Measurements from ENCODE around the gene IGSF11.

The IGSF11 gene

GRCh38 chr3:118932822-118933558 lies 101.7 kb downstream of the IGSF11 start:
- H3K4me3 ChIP-seq (ENCODE audit: low read length), result no peak overlapping the region
- no peaks in the 10 kb centered on the region for H3K36me3 ChIP-seq (ENCODE audit: control insufficient read depth, insufficient read depth, low read length)
- no peak overlapping the region for H3K9ac ChIP-seq (ENCODE audit: low read length)
- WGBS (ENCODE audit: extremely low coverage, insufficient coverage, low lambda C conversion rate), result no CpG with 5 or more reads among the region's 5 CpGs
- no peaks in the 10 kb centered on the region for H3K4me1 ChIP-seq (ENCODE audit: control insufficient read depth, low read depth, low read length)
- H2BK5ac ChIP-seq (ENCODE audit: low read length), result no peak overlapping the region
- no peak overlapping the region for H3K56ac ChIP-seq (ENCODE audit: low read length)
- no peak overlapping the region for H2BK120ac ChIP-seq (ENCODE audit: low read depth, low read length)
- H3K79me1 ChIP-seq (ENCODE audit: low read length), result no peaks in the 10 kb centered on the region
- H3K27ac ChIP-seq (ENCODE audit: low read depth, low read length), result no peak overlapping the region
- no peaks in the 10 kb centered on the region for H3K27me3 ChIP-seq (ENCODE audit: insufficient read depth, low read length, poor library complexity)
- H3K4me2 ChIP-seq (ENCODE audit: low read length), result no peak overlapping the region
- no peak overlapping the region for H4K5ac ChIP-seq (ENCODE audit: low read length)
- no peak overlapping the region for H3K4ac ChIP-seq (ENCODE audit: low read depth, low read length)
- H2BK15ac ChIP-seq (replicated peaks; ENCODE audit: low read depth), result no peak overlapping the region
- no peaks in the 10 kb centered on the region for H3K79me2 ChIP-seq (ENCODE audit: control insufficient read depth, insufficient read depth, low read length)
- no peak overlapping the region for H3K23ac ChIP-seq (ENCODE audit: low read length)
- H2AK5ac ChIP-seq (ENCODE audit: low read length), result no peak overlapping the region
- H4K8ac ChIP-seq (ENCODE audit: low read depth, low read length), result no peak overlapping the region
- H3K18ac ChIP-seq (ENCODE audit: low read length), result no peak overlapping the region
- DNase-seq, result no peak

GRCh38 chr3:118931996-118932395 lies 102.7 kb downstream of the IGSF11 start:
- Histone ChIP-seq H3K9ac (ENCODE audit: low read length) (no peak overlapping the region), H3K56ac (ENCODE audit: low read length) (no peak overlapping the region), H3K4me1 (ENCODE audit: control insufficient read depth, low read depth, low read length) (no peaks in the 10 kb centered on the region), H2BK15ac (replicated peaks; ENCODE audit: low read depth) (no peak overlapping the region), H3K4ac (ENCODE audit: low read depth, low read length) (no peak overlapping the region), H2BK120ac (ENCODE audit: low read depth, low read length) (no peak overlapping the region), H2BK5ac (ENCODE audit: low read length) (no peak overlapping the region), H3K27ac (ENCODE audit: low read depth, low read length) (no peak overlapping the region), H3K36me3 (ENCODE audit: control insufficient read depth, insufficient read depth, low read length) (no peaks in the 10 kb centered on the region), H3K79me2 (ENCODE audit: control insufficient read depth, insufficient read depth, low read length) (no peaks in the 10 kb centered on the region), H3K79me1 (ENCODE audit: low read length) (no peaks in the 10 kb centered on the region), H3K23ac (ENCODE audit: low read length) (no peak overlapping the region), H2AK5ac (ENCODE audit: low read length) (no peak overlapping the region), H3K4me2 (ENCODE audit: low read length) (no peak overlapping the region), H4K5ac (ENCODE audit: low read length) (no peak overlapping the region), H3K18ac (ENCODE audit: low read length) (no peak overlapping the region), H3K27me3 (ENCODE audit: insufficient read depth, low read length, poor library complexity) (no peaks in the 10 kb centered on the region), H3K4me3 (ENCODE audit: low read length) (no peak overlapping the region), H4K8ac (ENCODE audit: low read depth, low read length) (no peak overlapping the region)
- no peak for DNase-seq
- WGBS (ENCODE audit: extremely low coverage, insufficient coverage, low lambda C conversion rate), result no CpG with 5 or more reads among the region's 2 CpGs

- no CpG with 5 or more reads among the region's 6 CpGs for WGBS (ENCODE audit: extremely low coverage, insufficient coverage, low lambda C conversion rate)
These were observed 107.2 kb downstream of the IGSF11 start for GRCh38 chr3:118927449-118927848.

GRCh38 chr3:118912188-118912587 lies 122.5 kb downstream of the IGSF11 start:
- Histone ChIP-seq H4K8ac (ENCODE audit: low read depth, low read length) (no peak overlapping the region), H3K79me2 (ENCODE audit: control insufficient read depth, insufficient read depth, low read length) (no peaks in the 10 kb centered on the region), H3K27ac (ENCODE audit: low read depth, low read length) (no peak overlapping the region), H3K4me1 (ENCODE audit: control insufficient read depth, low read depth, low read length) (no peaks in the 10 kb centered on the region), H2AK5ac (ENCODE audit: low read length) (no peak overlapping the region), H3K27me3 (ENCODE audit: insufficient read depth, low read length, poor library complexity) (no peaks in the 10 kb centered on the region), H2BK15ac (replicated peaks; ENCODE audit: low read depth) (no peak overlapping the region), H3K56ac (ENCODE audit: low read length) (no peak overlapping the region), H3K36me3 (ENCODE audit: control insufficient read depth, insufficient read depth, low read length) (no peaks in the 10 kb centered on the region), H3K4me3 (ENCODE audit: low read length) (no peak overlapping the region), H3K23ac (ENCODE audit: low read length) (no peak overlapping the region), H3K79me1 (ENCODE audit: low read length) (no peaks in the 10 kb centered on the region), H3K4ac (ENCODE audit: low read depth, low read length) (no peak overlapping the region), H3K9ac (ENCODE audit: low read length) (no peak overlapping the region), H2BK120ac (ENCODE audit: low read depth, low read length) (no peak overlapping the region), H3K18ac (ENCODE audit: low read length) (no peak overlapping the region), H4K5ac (ENCODE audit: low read length) (no peak overlapping the region), H3K4me2 (ENCODE audit: low read length) (no peak overlapping the region), H2BK5ac (ENCODE audit: low read length) (no peak overlapping the region)
- WGBS (ENCODE audit: extremely low coverage, insufficient coverage, low lambda C conversion rate), result no CpG with 5 or more reads among the region's 3 CpGs
- DNase-seq, result peak; percentile 33

More at GRCh38 chr3:118927449-118927848, 107.2 kb downstream of the IGSF11 start:
- Histone ChIP-seq H3K9ac (ENCODE audit: low read length) (no peak overlapping the region), H3K18ac (ENCODE audit: low read length) (no peak overlapping the region), H2AK5ac (ENCODE audit: low read length) (no peak overlapping the region), H3K4me3 (ENCODE audit: low read length) (no peak overlapping the region), H2BK120ac (ENCODE audit: low read depth, low read length) (no peak overlapping the region), H3K27me3 (ENCODE audit: insufficient read depth, low read length, poor library complexity) (no peaks in the 10 kb centered on the region), H4K8ac (ENCODE audit: low read depth, low read length) (no peak overlapping the region), H4K5ac (ENCODE audit: low read length) (no peak overlapping the region), H3K4ac (ENCODE audit: low read depth, low read length) (no peak overlapping the region), H3K4me2 (ENCODE audit: low read length) (no peak overlapping the region), H2BK5ac (ENCODE audit: low read length) (no peak overlapping the region), H3K27ac (ENCODE audit: low read depth, low read length) (no peak overlapping the region), H3K79me2 (ENCODE audit: control insufficient read depth, insufficient read depth, low read length) (no peaks in the 10 kb centered on the region), H3K36me3 (ENCODE audit: control insufficient read depth, insufficient read depth, low read length) (no peaks in the 10 kb centered on the region), H2BK15ac (replicated peaks; ENCODE audit: low read depth) (no peak overlapping the region), H3K56ac (ENCODE audit: low read length) (no peak overlapping the region), H3K79me1 (ENCODE audit: low read length) (no peaks in the 10 kb centered on the region), H3K23ac (ENCODE audit: low read length) (no peak overlapping the region), H3K4me1 (ENCODE audit: control insufficient read depth, low read depth, low read length) (no peaks in the 10 kb centered on the region)
- DNase-seq, result no peak

GRCh38 chr3:118910332-118910731 lies 124.3 kb downstream of the IGSF11 start:
- Histone ChIP-seq H3K56ac (ENCODE audit: low read length) (no peak overlapping the region), H3K27me3 (ENCODE audit: insufficient read depth, low read length, poor library complexity) (no peaks in the 10 kb centered on the region), H2BK15ac (replicated peaks; ENCODE audit: low read depth) (no peak overlapping the region), H4K5ac (ENCODE audit: low read length) (no peak overlapping the region), H2BK120ac (ENCODE audit: low read depth, low read length) (no peak overlapping the region), H3K4me1 (ENCODE audit: control insufficient read depth, low read depth, low read length) (no peaks in the 10 kb centered on the region), H3K9ac (ENCODE audit: low read length) (no peak overlapping the region), H3K4ac (ENCODE audit: low read depth, low read length) (no peak overlapping the region), H3K79me1 (ENCODE audit: low read length) (no peaks in the 10 kb centered on the region), H3K4me3 (ENCODE audit: low read length) (no peak overlapping the region), H3K18ac (ENCODE audit: low read length) (no peak overlapping the region), H3K79me2 (ENCODE audit: control insufficient read depth, insufficient read depth, low read length) (no peaks in the 10 kb centered on the region), H3K27ac (ENCODE audit: low read depth, low read length) (no peak overlapping the region), H2AK5ac (ENCODE audit: low read length) (no peak overlapping the region), H4K8ac (ENCODE audit: low read depth, low read length) (no peak overlapping the region), H2BK5ac (ENCODE audit: low read length) (no peak overlapping the region), H3K4me2 (ENCODE audit: low read length) (no peak overlapping the region), H3K36me3 (ENCODE audit: control insufficient read depth, insufficient read depth, low read length) (no peaks in the 10 kb centered on the region), H3K23ac (ENCODE audit: low read length) (no peak overlapping the region)
- no CpG with 5 or more reads among the region's 3 CpGs for WGBS (ENCODE audit: extremely low coverage, insufficient coverage, low lambda C conversion rate)
- no peak for DNase-seq

GRCh38 chr3:118909763-118910162 lies 124.9 kb downstream of the IGSF11 start:
- Histone ChIP-seq H3K4me3 (ENCODE audit: low read length) (no peak overlapping the region), H3K4me1 (ENCODE audit: control insufficient read depth, low read depth, low read length) (no peaks in the 10 kb centered on the region)

More at GRCh38 chr3:118909763-118910162, 124.9 kb downstream of the IGSF11 start:
- no peaks in the 10 kb centered on the region for H3K36me3 ChIP-seq (ENCODE audit: control insufficient read depth, insufficient read depth, low read length)
- H2BK5ac ChIP-seq (ENCODE audit: low read length), result no peak overlapping the region
- no peak overlapping the region for H4K8ac ChIP-seq (ENCODE audit: low read depth, low read length)
- H3K18ac ChIP-seq (ENCODE audit: low read length), result no peak overlapping the region
- no peak overlapping the region for H3K4me2 ChIP-seq (ENCODE audit: low read length)
- H2BK15ac ChIP-seq (replicated peaks; ENCODE audit: low read depth), result no peak overlapping the region
- no peak for DNase-seq
- H3K79me1 ChIP-seq (ENCODE audit: low read length), result no peaks in the 10 kb centered on the region
- H3K27ac ChIP-seq (ENCODE audit: low read depth, low read length), result no peak overlapping the region
- no peak overlapping the region for H3K56ac ChIP-seq (ENCODE audit: low read length)
- no peak overlapping the region for H2BK120ac ChIP-seq (ENCODE audit: low read depth, low read length)
- no peak overlapping the region for H4K5ac ChIP-seq (ENCODE audit: low read length)
- H3K4ac ChIP-seq (ENCODE audit: low read depth, low read length), result no peak overlapping the region
- no peaks in the 10 kb centered on the region for H3K79me2 ChIP-seq (ENCODE audit: control insufficient read depth, insufficient read depth, low read length)
- no peaks in the 10 kb centered on the region for H3K27me3 ChIP-seq (ENCODE audit: insufficient read depth, low read length, poor library complexity)
- no peak overlapping the region for H3K23ac ChIP-seq (ENCODE audit: low read length)
- H2AK5ac ChIP-seq (ENCODE audit: low read length), result no peak overlapping the region
- no peak overlapping the region for H3K9ac ChIP-seq (ENCODE audit: low read length)

Data from mesendoderm (in vitro differentiated cells).